GM19240 (cell line): ENCODE results near the gene UPK1B.
"Not testable (repeated sequence)": the region's sequence is repeated elsewhere in the genome, so short reads cannot be mapped to it uniquely, and the experiment has no call there.

ENCODE experiments used
- DNase-seq: peaks from one replicate; pipeline ENCODE4 v3.0.0; 2011; ENCODE audit warnings: low spot score; ENCODE audit not compliant: insufficient read length

Gene UPK1B

GRCh38 chr3:119173325-119173724 lies at the start of gene UPK1B:
TSS of gene UPK1B (plus strand) at chr3:119173598. CDS start at chr3:119186742, 13,144 bp downstream.
- DNase-seq: no peak

- DNase-seq: no peak
Measured at GRCh38 chr3:119125342-119125741, 48.1 kb upstream of the UPK1B start.

GRCh38 chr3:119125742-119126504 lies 47.5 kb upstream of the UPK1B start:
- DNase-seq: no peak

DNA sequence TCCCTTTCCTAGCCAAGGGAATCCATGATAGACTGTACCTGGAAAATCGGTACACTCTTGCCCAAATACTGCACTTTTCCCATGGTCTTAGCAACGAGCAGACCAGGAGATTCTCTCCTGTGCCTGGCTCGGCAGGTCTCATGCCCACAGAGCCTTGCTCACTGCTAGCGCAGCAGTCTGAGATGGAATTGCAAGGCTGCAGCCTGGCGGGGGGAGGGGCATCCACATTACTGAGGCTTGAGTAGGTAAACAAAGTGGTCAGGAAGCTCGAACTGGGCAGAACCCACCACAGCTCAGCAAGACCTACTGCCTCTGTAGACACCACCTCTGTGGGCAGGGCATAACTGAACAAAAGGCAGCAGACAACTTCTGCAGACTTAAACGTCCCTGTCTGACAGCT lies 43.1 kb upstream of the UPK1B start:
- DNase-seq: not testable (repeated sequence)

- DNase-seq: not testable (repeated sequence)
Measured at GRCh38 chr3:119132291-119132690, 41.1 kb upstream of the UPK1B start.

GRCh38 chr3:119139360-119139759 lies 34.0 kb upstream of the UPK1B start:
- not testable (repeated sequence) for DNase-seq

DNA sequence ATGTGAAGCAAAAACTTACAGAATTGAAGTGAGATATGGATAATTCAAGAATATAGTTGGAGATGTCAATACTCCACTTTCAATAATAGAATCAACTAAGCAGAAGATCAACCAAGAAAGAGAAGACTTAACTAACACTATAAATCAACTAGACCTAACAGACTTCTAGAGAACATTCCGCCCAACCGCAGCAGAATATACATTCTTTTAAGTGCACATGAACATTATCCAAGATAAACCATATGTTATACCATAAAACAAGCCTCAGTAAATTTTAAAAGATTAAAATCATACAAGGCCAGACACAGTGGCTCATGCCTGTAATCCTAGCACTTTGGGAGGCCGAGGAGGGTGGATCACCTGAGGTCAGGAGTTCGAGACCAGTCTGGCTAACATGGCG lies 32.9 kb upstream of the UPK1B start:
- DNase-seq: no peak

DNA sequence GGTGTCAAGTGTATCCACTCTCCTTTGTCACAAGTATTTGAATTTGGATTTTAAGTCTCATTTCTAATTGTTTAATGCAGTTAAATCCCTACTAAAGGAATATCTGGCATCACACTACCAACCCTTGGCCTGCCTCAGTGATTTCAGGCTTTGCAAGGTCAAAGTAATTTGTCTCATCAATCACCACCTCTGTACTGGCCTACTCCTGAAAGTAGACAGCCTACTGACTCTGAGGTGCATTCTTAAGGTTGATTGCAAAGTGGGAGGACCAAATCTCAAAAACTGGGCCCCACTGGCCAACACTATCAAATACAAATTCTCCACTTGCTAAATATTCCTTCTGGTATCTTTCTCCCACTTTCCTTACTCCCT lies 28.3 kb upstream of the UPK1B start:
- DNase-seq: no peak

DNA sequence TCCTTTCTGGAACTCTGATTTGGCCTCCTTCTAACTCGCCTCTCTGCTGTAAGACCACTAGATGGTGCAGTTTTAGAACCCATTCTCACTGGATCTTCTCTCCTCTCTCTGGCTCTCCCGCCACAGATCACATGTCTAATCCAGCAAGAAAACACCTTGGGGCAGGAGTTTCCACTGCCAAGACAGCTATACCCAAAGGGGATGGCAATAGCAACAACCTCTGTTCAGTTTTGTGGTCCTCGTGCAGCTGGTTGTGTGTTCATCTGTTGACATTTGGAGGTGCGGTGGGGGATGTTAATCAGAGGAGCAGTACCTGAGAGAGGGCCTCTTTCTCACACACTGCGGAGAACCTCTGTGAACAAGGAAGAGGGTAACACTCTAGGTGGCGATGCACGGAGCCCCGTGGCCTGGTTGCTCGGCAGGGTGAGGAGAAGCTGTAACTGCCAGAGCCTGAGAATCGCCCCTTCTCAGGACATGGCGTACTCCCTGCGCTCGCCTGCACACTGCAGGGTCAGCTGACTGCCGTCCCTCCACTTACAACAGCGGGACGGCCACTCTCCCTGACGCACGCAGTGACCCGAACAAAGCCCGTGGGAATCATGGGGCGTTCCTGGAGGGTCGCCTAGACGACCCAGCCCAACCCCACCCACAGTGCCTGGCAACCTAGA lies 27.8 kb upstream of the UPK1B start, which contains the start of gene TEX55:
TSS of gene TEX55 (plus strand) at position 666 of the 668 bp plus-strand sequence. CDS start 25 bp downstream, outside the sequence.
- DNase-seq: no peak

DNA sequence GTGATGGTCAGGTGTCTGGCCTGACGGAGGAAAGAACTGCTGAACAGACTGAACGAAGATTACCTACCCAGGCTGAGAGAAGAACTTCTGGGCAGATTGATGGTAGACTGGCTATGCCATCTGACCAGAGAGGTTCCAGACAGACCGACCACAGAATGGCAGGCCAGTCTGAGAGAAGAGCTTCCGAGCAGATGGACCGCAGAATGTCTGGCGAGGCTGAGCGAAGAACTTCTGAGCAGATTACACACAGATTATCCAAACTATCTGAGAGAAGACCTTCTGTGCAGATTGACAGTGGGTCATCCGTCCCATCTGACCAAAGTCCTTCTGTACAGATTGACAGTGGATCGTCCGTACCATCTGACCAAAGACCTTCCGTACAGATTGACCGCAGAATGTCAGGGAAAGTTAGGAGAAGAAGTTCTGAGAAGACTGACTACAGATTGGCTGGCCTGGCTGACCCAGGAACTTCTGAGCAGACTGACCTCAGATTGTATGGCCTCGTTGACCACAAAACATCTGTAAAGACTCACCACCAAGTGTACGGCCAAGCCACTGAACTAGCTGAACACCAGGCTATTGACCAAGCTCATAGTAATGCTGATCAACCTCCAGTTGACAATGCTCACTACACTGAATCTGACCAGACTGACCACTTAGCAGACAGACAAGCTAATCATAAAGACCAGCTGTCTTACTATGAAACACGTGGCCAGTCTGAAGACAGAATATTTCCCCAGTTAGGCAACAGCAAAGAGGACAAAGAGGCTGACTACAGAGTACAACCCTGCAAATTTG lies 26.6 kb upstream of the UPK1B start:
- DNase-seq: no peak

DNA sequence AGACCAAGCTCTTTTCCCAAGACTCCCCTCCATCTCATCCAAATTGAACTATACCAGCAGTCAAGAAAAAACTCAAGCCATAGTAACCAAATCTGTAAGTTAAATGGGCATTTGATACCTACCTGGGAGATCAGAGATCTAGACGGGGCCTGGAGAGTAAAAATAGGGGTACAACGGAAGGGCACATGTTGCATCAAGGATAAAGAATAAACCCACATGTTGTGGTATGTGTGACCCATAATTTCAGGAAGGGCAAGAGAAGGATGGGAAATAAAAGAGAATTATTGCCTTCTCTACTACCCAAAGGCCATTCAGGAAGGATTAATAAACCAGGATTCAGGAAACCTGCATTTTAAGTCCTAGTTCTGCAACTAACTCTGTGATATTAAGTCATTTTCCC lies 25.9 kb upstream of the UPK1B start:
- no peak for DNase-seq

DNA sequence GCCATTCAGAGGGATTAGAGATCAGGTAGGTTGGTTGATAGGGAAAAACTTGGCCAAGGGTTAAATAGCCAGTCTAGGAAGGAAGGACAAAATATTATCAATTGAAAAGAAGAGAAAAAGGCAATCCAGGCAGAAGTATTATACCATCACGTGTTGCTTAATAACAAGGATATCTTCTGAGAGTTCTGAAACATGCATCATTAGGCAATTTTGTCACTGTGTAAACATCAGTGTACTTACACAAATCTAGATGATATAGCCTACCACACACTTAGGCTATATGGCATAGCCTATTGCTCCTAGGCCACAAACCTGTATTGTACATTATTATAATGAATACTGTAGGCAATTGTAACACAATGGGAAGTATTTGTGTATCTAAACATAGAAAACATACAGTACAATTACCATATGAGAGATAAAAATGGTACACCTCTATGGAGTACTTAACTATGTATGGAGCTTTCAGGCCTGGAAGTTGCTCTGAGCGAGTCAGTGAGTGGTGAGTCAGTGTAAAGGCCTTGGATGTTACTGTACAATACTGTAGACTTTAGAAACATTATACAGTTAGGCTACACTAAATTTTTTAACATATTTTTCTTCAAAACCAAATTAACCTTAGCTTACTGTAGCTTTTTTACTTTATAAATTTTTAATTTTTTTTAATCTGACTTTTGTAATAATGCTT lies 24.8 kb upstream of the UPK1B start:
- DNase-seq: no peak

DNA sequence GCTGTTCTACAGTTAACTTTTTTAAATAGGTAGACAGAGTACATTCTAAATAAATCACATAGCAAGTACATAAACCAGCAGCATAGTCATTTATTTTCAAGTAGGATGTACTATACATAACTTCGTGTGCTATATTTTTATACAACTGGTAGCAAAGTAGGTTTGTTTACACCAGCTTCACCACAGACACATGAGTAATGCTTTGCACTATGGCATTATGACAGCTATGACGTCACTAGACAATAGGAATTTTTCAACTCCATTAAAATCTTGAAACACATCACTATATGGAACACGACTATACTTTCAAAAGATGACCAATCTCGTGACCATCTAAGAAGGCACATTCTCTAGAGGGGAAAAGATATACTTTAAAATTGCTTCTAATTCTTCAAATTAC lies 23.9 kb upstream of the UPK1B start:
- no peak for DNase-seq

DNA sequence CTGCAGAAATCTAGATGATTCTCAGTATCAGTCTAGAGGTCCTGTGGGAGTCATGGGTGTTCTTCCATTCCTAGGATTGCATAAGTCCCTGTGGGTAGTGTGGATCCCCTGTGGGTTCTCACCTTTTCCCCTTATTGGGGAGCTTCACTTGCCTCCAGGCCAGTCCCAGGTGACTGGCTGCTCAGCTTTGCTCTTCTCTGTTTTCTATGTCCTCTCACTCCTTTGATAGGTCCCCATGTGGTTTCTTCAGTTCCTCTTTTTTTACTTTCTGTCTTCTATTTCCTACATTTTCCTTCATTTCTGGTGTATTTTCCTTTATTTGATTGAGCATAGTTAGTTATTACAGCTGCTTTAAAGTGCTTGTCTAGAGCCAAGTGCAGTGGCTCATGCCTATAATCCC lies 16.5 kb upstream of the UPK1B start:
- DNase-seq: no peak

- no peak for DNase-seq
Measured at GRCh38 chr3:119157971-119158370, 15.4 kb upstream of the UPK1B start.

GRCh38 chr3:119160361-119160760 lies 13.0 kb upstream of the UPK1B start:
- no peak for DNase-seq

- DNase-seq: no peak
Measured at GRCh38 chr3:119160815-119161214, 12.6 kb upstream of the UPK1B start.

DNA sequence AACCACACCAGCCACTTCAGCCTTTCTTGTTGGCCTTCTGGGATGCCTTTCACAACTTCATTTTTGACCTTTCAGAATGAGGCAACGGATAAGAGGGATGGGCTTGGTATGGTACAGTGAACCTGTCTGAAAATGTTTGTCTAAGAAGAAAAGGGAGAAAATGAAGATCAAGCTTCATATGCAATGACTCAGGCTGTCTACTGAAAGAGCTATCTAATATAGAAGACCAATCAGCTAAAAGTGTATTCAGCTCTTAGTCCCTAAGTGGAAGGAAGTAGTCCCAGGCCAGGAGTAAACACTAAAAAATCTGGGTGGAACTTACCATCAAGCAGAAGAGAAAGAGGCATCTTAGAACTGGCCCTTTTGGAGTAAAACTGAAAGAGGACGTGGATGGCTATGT lies 12.2 kb upstream of the UPK1B start:
- no peak for DNase-seq

GRCh38 chr3:119164745-119165144 lies 8.7 kb upstream of the UPK1B start:
- not testable (repeated sequence) for DNase-seq

GRCh38 chr3:119170821-119171220 lies 2.6 kb upstream of the UPK1B start:
- DNase-seq: no peak
